H1 (cell line): ENCODE data around the gene FOXL3. TPM values are rescaled to one million over a fixed set of nuclear protein-coding genes. Genes with fewer than 3 reads are reported as not detected.

ENCODE experiments used
- CHD1 ChIP-seq: IDR thresholded peaks from 2 replicates; pipeline ENCODE4 v1.6.1; 2012; ENCODE audit warnings: low read depth, low read length, improper control_type of control experiment
- CHD2 ChIP-seq: IDR thresholded peaks from 2 replicates; pipeline ENCODE4 v1.6.1; 2012; ENCODE audit warnings: low read length, improper control_type of control experiment
- FOSL1 ChIP-seq: IDR thresholded peaks from 2 replicates; pipeline ENCODE4 v1.6.1; 2011; ENCODE audit warnings: mild to moderate bottlenecking, low read depth, low read length, moderate library complexity; ENCODE audit not compliant: insufficient read depth
- RBBP5 ChIP-seq: IDR thresholded peaks from 2 replicates; pipeline ENCODE4 v1.7.1; 2012; ENCODE audit warnings: low read depth, mild to moderate bottlenecking, inconsistent platforms, low read length, moderate library complexity, borderline replicate concordance
- YY1 ChIP-seq: IDR thresholded peaks from 2 replicates; pipeline ENCODE4 v1.6.1; 2011; ENCODE audit warnings: low read depth, mild to moderate bottlenecking, low read length
- polyA plus RNA-seq, 7 experiments: library from polyadenylated mRNA; depleted of rRNA in 3 of 7; stranded (reverse) in 5 of 7; unstranded in 2 of 7; fragments of >200 nt in 5 of 7; fragments of 200-250 nt in 2 of 7; gene quantifications; 1 replicate in 5 of 7; 2 replicates in 1 of 7; 4 replicates in 1 of 7; pipeline versions ENCODE4 v1.2.1 to v1.2.3, GENCODE V29; 2011 to 2013; ENCODE audit warnings: missing spikeins in 2 of 7, mixed read lengths in 2 of 7
- total RNA-seq: library from RNA; stranded (reverse); fragmentation: NEBNext Ultra II Directional; extraction: Animal tissue kit (Norgen Biotek cat#: 25700); gene quantifications from 2 replicates; pipeline ENCODE4 v1.2.1, GENCODE V29; 2021
- TF ChIP-seq, protein P1 (sequence below): fragments of 300-600 bp; sonication (generic); IDR thresholded peaks from 2 replicates; pipeline ENCODE4 v1.7.1; 2012; ENCODE audit warnings: low read length, moderate library complexity, mild to moderate bottlenecking, inconsistent platforms; ENCODE audit not compliant: insufficient replicate concordance

Gene FOXL3
- total and polyA plus RNA-seq, 2 of the 8 experiments (the other 6 are each of a cell fraction or from before 2014, with no cell fraction given) = not detected

DNA sequence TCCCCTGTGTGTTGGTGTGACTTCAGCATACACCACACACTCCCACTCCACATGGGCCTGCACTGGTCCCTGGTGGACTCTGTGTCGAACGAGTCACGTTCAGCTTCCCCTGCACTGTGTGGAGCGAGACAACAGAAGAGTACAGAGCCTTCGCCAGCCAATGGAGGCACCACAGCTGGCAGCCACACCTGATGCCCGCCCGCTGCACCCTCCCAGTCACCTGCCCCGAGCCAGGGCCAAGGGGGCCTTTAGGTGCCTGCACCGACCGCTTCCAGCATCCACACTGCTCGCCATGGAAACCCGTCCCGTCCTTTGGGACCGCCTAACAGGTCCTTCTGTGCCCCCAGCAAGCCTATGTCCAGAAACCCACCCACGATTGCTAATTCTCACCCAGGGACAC, 9.2 kb downstream of the FOXL3 start (continued):
- TF ChIP-seq, protein P1, sequence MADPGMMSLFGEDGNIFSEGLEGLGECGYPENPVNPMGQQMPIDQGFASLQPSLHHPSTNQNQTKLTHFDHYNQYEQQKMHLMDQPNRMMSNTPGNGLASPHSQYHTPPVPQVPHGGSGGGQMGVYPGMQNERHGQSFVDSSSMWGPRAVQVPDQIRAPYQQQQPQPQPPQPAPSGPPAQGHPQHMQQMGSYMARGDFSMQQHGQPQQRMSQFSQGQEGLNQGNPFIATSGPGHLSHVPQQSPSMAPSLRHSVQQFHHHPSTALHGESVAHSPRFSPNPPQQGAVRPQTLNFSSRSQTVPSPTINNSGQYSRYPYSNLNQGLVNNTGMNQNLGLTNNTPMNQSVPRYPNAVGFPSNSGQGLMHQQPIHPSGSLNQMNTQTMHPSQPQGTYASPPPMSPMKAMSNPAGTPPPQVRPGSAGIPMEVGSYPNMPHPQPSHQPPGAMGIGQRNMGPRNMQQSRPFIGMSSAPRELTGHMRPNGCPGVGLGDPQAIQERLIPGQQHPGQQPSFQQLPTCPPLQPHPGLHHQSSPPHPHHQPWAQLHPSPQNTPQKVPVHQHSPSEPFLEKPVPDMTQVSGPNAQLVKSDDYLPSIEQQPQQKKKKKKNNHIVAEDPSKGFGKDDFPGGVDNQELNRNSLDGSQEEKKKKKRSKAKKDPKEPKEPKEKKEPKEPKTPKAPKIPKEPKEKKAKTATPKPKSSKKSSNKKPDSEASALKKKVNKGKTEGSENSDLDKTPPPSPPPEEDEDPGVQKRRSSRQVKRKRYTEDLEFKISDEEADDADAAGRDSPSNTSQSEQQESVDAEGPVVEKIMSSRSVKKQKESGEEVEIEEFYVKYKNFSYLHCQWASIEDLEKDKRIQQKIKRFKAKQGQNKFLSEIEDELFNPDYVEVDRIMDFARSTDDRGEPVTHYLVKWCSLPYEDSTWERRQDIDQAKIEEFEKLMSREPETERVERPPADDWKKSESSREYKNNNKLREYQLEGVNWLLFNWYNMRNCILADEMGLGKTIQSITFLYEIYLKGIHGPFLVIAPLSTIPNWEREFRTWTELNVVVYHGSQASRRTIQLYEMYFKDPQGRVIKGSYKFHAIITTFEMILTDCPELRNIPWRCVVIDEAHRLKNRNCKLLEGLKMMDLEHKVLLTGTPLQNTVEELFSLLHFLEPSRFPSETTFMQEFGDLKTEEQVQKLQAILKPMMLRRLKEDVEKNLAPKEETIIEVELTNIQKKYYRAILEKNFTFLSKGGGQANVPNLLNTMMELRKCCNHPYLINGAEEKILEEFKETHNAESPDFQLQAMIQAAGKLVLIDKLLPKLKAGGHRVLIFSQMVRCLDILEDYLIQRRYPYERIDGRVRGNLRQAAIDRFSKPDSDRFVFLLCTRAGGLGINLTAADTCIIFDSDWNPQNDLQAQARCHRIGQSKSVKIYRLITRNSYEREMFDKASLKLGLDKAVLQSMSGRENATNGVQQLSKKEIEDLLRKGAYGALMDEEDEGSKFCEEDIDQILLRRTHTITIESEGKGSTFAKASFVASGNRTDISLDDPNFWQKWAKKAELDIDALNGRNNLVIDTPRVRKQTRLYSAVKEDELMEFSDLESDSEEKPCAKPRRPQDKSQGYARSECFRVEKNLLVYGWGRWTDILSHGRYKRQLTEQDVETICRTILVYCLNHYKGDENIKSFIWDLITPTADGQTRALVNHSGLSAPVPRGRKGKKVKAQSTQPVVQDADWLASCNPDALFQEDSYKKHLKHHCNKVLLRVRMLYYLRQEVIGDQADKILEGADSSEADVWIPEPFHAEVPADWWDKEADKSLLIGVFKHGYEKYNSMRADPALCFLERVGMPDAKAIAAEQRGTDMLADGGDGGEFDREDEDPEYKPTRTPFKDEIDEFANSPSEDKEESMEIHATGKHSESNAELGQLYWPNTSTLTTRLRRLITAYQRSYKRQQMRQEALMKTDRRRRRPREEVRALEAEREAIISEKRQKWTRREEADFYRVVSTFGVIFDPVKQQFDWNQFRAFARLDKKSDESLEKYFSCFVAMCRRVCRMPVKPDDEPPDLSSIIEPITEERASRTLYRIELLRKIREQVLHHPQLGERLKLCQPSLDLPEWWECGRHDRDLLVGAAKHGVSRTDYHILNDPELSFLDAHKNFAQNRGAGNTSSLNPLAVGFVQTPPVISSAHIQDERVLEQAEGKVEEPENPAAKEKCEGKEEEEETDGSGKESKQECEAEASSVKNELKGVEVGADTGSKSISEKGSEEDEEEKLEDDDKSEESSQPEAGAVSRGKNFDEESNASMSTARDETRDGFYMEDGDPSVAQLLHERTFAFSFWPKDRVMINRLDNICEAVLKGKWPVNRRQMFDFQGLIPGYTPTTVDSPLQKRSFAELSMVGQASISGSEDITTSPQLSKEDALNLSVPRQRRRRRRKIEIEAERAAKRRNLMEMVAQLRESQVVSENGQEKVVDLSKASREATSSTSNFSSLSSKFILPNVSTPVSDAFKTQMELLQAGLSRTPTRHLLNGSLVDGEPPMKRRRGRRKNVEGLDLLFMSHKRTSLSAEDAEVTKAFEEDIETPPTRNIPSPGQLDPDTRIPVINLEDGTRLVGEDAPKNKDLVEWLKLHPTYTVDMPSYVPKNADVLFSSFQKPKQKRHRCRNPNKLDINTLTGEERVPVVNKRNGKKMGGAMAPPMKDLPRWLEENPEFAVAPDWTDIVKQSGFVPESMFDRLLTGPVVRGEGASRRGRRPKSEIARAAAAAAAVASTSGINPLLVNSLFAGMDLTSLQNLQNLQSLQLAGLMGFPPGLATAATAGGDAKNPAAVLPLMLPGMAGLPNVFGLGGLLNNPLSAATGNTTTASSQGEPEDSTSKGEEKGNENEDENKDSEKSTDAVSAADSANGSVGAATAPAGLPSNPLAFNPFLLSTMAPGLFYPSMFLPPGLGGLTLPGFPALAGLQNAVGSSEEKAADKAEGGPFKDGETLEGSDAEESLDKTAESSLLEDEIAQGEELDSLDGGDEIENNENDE = no peak
- TF ChIP-seq RBBP5 (no peak), YY1 (no peak), FOSL1 (no peak), CHD2 (no peak), CHD1 (no peak)
